ENCODE measurements around the gene DCD.
"Not testable (repeated sequence)": the region's sequence is repeated elsewhere in the genome, so short reads cannot be mapped to it uniquely, and the experiment has no call there.

DCD gene

DNA sequence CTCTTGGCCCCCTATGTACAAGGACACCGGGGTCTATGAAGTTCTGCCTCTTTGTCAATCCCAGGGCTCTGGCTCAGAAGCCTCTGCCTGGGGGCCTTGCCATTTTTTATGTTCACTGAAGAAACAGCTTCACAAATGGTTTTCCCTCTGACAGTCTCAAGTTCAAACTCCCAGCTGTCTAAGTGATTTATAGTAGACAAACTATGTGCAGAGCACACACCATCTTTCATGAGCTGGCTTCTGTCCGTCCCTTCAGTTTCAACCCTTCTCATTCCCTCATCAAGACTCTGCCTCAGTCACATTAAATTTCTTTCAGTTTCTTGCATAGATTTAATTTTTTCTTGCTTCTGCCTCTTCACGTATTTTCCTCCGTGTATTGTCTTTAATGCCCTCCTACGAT, 2.7 kb upstream of the DCD start:
- no peak for DNase-seq

DNA sequence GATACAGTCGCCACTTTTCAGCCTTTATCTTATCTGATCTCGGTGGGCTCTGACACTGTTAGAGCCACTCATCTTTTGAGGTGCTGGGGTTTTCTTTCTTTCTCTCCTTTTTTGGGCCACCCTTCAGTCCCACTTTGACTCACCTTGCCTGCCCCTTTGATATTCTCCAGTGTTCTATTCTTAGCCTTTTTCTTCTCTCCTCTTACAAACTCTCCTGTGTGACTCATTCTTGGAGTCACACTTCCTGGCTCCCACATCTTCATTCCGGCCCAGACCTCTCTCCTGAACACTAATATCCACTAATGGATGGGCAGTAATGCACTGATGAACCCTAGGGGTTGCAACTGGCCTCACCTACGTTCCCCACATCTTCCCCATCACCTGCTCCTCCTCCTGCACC, 2.2 kb upstream of the DCD start:
- DNase-seq, result no peak

DNA sequence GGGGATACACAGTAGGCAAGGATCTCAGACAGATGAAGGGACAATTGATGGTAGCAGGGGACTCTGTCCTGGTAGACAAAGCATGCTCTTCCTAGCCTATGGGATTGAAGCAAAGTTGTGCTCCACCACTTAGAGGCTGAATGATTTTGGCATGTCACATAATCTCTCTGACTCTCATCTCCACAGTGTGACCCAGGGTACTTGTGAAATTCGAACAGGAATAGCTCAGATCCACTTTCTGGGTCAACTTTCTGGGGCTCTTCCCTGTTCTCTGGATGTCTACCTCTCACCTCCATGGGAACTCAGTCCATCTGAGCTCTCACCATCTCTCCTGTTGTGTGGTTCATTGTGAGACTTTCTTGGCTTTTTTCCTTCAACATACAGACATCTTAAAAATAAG, 1.7 kb upstream of the DCD start:
- no peak for DNase-seq

DNA sequence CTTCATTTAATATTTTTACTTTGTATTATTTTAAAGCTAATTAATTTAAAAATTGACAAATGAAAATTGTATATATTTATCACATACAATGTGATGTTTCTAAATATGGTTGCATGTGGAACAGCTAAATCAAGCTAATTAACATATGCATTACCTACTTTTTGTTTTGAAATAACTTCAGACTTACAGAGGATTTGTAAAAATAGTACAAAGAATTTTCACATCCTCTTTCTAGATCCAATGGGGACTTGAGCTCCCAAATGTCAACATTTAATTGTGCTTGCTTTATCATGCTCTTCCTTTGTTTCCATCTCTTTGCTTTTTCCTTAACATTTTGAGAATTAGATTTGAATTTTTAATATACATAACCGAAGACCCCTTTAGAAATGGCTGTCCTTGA, 6.6 kb downstream of the DCD start:
- no peak for DNase-seq

DNA sequence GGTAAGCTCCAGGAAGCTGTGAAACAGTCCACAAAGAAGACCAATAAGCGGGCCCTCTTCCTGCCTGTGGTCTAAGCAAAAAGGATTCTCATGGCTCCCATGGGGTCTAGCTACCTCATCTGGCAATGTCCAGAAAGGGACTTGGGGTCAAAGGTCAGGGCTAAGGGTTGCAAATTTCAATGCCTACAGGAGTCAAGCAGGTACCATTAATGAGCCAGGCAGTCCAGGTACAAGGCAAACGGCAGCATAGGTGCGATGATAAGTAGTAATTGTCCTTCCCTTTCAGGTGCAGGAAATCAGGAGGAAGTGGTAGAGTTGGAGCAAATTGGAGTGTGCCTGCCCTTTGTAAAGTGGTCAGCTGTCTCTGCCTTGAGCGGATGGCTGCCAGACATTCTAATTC, 7.1 kb downstream of the DCD start:
- no peak for DNase-seq

DNA sequence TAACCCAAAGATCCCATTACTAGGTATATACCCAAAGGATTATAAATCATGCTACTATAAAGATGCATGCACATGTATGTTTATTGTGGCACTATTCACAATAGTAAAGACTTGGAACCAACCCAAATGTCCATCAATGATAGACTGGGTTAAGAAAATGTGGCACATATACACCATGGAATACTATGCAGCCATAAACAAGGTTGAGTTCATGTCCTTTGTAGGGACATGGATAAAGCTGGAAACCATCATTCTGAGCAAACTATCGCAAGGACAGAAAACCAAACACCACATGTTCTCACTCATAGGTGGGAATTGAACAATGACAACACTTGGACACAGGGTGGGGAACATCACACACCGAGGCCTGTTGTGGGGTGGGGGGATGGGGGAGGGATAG, 9.1 kb downstream of the DCD start:
- not testable (repeated sequence) for DNase-seq

DNA sequence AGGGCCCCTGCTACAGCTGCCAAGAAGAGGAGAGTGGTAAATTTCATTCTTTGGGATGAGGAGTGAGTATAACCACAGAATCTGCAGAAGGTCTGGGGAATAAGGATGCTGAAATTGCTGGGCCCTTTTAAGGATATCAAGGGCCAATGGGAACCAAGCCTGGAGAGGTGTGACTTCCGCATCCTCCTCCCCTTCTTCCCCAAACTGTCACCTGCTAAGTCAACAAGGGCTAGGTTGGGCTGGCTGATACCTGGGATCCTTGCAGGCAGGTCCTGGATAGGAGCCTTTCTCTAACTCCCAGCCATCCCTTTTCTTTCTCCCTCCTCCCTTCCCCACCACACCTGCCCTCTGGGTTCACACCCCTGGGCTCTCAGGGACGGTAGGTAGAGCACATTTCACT, 13.4 kb downstream of the DCD start, which contains the start of gene LACRT:
TSS of gene LACRT (minus strand) at position 101 of the 400 bp plus-strand sequence. CDS start at position 47, 54 bp downstream.
- DNase-seq, result no peak

DNA sequence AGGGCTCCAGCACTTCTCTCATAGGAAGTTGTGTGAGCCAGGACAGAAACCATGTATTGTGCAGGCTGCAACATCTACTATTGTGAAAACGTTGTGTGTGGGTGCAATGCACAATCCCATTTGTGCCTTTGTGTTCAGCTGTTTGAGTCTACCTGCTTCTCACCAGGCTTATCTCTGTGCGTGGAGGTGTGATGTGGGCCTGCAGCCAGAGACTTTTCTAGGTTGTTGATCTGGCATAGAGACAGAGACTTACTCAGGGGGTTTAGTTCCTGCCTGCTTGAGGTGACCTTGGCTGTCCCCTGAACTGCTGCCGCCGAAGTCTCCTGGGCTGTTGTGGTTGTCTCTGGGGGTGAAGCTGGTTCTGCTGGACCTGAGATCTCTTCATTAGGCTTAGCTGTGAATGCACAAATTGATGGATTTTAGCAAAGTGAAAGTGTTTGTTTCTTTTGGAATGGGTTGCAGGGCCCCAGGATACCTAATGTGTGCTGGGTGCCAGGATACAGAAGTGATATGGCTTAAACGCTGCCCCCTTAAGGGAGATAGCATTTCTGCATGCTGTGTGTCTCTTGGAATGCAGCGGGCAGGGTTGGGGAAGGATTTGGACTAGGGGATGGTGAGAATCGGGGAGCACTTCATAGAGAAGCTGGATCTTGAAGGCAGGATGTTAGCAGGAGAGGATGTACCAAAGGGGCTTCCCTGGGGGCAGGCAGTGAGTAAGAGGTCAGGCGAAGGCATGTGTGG, 16.0 kb downstream of the DCD start:
- DNase-seq, result no peak

DNA sequence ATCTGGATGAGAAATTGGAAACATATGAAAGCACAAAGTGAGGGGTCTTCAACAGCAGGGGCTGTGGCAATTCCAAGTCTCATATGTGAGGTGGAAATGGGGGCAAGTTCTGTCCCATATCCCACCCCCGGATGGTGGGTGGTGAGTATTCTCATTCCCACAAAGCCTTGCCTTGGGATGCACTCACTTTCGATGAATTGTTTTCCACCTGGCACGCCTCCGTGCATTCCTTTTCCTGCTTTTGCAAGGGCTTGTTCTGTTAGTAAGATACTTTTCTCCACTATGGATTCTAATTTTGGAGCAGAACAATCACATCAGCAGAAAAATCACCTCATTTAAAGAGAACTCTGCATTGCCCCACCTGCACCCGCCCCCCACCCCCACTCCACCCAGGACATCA, 16.6 kb downstream of the DCD start:
- DNase-seq, result no peak

DNA sequence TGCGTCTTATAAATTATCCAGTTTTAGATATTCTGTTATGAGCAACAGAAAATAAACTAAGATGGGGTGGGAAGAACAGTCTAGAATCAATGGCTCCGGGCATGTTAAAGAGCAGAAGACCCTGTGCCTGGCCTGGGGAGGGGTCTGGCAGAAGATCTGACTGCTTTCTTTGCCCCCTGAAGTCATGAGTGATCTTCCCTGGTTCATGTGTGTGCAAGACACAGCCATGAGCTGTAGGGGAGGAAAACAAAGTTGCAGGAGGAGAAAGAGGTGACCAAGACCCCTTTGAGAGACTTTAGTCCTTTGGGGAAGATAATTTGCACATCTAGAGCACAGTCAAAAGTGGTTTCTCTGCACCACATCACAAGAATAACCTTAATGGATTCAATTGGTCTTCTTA, 18.2 kb downstream of the DCD start:
- DNase-seq, result no peak

DNA sequence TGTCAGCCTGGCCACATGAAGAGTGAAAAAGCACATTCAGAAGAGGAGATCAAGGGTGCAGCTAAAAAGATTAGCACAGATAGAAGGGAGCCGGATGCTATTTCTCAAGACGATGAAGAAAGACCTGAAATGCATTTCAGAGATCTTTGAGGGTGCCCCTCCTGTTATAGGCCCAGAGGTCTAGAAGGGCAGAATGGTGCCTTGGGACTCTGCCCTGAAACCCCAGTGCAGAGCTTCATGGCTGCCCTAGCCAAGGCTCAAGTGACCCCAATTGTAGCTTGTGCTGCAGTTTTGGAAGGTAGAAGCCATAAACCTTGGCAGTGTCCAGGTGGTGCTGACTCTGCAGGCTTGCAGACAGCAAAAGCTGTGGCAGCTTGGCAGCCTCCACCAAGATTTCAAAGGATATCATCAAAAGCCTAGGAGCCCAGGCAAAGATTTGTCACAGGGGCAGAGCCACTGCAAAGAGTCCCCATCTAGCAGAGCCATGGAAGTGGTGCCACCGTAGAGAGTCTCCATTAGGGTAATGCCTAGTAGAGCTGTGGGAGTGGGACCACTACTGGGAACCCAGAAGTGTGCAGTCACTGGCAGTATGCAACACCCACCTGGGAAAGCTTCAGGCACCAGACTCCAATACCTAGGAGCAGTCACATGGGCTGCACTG, 19.8 kb downstream of the DCD start:
- DNase-seq, result no peak

DNA sequence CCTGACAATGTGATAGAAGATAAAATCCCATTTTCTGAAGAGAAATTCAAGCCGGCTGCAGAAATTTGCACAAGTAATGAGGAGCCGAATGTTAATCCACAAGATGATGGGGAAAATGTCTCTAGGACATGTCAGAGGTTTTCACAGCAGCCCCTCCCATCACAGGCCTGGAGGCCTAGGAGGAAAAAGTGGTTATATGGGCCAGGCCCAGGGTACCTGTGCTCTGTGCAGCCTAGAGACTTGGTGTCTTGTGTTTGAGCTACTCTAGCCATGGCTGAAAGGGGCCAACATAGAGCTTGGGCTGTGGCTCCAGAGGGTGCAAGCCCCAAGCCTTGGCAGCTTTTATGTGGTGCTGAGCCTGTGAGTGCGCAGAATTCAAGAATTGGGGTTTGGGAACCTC, 20.9 kb downstream of the DCD start:
- DNase-seq, result no peak

DNA sequence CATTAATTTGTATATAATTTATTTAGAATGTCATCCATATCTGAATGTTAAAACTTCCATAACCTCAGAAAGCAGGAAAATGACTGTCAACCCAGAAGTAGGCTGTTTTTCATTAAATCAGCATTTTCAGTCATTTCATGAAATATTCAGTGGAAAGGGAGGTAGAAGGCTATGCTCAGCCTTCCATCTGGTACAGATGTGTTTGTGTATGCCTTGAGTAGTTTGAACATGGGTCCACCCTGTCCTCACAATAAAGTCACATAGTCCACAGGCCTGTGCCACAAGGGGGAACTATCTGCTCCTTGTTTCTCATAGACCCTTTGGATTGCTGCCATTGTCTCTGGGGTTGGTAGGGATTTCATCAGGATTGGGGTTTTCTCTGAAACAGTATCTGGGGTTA, 22.6 kb downstream of the DCD start:
- DNase-seq, result no peak

DNA sequence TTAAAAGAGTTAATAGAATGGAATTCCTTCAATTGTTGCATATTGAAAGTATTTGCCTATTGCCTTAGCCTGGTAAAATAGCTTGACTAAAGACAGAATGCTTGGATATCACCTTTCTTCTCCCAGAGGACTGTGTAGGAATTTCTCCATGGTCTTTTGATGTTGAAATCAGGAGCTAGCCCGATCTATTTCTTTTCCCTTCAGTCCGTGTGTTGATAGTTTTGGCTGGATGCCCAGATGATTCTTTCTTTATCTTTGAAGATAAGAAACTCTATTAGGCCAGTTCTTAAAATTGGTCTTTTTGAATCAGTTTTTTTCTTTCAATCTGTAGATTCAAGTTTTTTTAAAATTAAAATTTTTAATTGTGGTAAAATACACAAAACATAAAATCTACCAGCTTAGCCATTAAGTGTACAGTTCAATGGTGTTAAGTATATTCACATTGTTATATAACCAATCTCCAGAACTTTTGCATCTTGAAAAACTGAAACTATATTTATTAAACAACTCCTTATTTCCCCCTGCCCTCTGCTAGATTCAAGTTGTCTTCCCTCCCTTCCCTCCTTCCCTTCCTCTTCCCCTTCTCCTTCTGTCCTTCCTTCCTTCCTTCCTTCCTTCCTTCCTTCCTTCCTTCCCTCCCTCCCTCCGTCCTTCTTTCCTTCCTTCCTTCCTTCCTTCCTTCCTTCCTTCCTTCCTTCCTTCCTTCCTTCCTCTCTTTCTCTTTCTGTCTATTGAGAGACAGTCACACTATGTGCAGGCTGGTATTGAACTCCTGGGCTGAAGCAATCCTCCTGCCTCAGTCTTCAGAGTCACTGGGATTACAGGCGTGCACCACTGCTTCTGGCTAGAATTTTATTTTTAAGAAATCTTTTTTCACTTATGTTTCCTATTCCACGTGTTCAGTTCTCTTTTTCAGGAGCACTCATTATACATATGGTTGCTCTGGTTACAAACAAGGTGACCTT, 23.6 kb downstream of the DCD start:
- DNase-seq, result no peak

DNA sequence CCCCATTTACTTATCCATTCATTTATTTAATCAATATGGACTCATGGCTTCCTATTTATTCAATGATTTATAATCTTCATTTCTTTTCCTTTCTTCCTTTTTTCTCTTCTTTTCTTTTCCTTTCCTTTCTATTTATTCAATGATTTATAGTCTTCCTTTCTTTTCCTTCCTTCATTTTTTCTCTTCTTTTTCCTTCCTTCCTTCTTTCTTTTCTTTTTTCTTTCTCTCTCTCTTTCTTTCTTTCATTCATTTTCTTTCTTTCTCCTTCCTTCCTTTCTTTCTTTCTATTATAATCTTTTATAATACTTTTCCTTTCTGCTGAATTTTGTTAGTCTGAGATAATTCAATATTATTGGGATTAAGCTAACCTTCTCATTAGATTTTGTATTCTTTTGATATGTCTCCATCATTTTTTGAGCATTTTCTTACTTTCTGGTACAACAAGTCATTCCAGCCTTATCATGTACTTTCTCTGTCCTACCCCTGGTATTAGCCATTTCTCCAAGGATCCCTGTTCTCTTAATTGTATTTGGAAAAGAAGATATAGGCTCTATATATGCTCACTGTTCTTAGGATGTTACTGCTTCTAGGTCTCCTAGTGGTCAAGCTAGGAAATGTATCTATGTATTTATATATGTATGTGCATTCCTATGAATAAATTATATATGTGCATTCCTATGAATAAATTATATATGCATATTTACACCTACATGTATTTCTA, 25.5 kb downstream of the DCD start:
- DNase-seq, result no peak

DNA sequence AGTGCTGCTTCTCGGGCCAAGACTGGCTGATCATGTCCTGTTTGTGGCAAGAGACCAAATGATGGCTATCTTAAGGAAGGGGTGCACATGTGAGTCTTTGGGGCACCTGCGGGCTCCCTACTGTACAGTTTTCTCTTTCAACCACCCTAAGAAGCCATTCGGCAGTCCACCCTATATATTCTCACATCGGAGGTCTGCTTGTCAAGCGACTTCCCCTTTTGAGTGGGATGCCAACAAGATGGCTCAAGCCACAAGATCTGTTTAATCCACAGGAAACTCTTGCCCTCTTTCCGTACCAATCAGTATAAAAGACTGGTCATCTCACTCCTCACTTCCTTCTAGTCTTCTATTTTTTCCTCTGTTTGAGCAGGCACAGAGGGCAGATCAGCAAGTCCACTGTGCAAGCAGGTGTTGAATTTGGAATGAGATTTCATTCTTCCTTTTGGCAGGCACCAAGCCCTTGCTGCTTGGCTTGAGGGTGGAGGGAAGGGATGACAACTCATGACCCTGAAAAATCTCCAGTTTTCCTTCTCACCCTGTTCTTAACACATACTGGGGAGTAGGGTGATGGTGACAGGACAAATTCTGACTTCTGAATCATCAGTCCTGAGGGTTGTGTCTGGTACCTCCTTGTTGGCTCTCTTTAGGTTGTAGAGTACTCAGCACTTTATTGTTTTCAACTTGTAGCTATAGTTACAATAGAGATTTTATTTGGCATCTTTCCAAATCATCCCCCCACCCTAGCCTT, 31.1 kb downstream of the DCD start:
- no peak for DNase-seq

DNA sequence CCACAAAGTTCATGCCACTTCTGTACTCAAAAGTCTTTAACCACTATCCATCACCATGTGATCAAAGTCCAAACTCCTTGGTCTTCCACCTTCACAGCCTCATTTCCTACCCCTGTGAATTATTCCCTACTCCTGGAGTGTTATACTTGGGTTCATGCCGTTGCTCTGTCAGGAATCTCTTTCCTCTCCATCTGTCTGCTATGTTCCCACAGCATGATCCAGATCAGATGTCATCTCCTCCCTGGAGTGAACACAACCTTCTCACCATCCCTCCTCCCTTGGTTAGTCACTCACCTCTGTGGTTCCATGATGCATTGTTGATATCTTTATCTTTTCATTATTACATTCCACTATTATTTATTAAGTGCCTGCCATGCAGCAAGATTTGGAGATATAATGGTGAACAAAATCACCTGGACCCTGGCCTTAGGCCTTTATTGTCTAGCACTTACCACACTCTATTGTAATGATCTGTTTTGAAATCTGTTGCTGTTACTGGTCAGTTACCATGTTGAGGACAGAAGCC, 35.9 kb downstream of the DCD start:
- DNase-seq, result no peak

DNA sequence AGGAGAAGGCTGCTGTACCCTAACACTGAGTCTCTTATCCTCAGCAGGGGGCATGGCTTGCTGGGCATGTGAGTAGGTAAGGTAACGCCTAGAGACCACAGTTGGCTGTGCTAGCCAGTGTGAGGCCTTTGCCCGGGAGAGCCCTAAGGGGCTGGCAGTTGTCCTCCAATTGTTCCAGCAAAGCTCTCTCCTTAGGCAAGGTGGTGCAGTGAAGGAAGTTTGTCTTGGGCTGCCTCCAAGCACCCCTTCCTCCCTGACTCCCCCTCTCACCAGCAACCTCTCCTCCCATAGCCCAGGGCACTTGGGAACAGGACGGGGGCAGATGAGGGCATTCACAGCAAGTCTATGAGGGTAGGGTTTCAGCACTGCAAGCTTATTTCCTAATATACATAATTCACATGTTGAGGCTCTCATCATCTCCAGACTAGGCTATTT, 36.4 kb downstream of the DCD start:
- no peak for DNase-seq

DNA sequence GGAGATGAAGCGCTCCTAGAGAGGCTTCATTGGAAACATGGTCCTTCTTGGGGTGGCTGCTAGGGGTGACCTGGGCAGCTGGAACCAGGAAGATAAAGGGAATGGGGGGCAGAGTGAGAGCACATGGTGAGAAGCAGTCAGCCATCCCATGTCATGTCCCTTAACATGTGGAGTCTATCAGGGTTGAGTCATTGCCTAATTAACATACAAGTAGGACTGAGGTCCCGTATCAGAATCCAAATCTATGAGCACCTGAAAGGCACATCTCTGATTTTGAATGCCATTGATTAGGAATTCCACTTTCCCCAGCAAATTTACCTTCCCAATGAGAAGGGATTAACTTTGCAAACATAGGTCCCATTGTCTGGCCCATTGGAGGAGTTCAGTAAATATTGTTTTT, 39.4 kb downstream of the DCD start:
- no peak for DNase-seq

DNA sequence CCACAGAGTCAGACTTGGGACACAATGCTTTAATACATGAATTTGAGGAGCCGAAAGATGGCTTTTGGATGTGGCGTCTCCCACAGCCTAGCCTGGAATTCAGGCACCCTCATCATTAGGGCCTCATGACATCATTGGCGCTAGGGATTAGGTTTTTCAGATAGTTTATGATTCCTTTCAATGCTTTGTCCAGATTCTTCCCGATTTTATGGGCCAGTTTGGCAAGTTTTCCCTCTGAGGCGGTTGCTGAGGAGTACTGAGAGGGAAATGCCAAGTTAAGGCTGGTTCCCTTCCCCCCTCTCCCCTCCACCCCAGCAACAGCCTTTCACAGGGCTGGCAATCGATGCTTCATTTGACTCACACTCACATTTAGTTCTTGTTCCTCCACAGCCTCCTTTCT, 40.0 kb downstream of the DCD start:
- DNase-seq, result no peak

DNA sequence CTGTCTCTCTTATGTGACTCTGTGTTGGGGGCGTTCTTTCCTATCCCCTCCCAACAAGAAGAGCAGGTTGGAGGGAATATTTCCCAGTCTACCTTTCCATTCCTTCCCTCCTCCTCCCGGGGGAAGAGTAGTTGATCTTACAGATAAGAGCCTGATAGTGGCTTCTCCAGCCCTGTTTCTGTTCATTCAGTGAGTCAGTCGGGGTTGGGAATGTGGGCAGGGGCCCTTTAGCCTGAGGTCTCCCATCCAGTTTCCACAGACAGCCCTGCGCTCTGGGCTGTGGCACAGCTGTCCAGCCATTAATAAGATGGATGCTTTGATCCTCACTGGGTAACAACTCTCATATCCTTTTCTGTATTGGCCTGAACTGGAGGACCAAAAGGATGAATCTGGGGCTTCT, 41.6 kb downstream of the DCD start:
- DNase-seq, result no peak

Measured in NCI-H2171 (cell line).